HEK293 (cell line): ENCODE data around the gene GHRH.

Experiments
- CTCF ChIA-PET: fragments of 350-600 bp; formaldehyde crosslinking; extraction: SDS; loops from one replicate; lab custom pipeline; 2021; ENCODE audit warnings: antibody characterized with exemption; lab: Yijun Ruan, JAX
- POLR2A ChIA-PET: fragments of 300-600 bp; formaldehyde crosslinking; extraction: SDS; loops from one replicate; lab custom pipeline; 2020; ENCODE audit warnings: antibody characterized with exemption, inconsistent platforms; lab: Yijun Ruan, JAX
- H3K27ac ChIP-seq: fragments of 200-500 bp; sonication (Bioruptor generic); 2 replicates; pipeline ENCODE4 v1.5.1; 2014; ENCODE audit warnings: low read depth, low read length, control low read depth, inconsistent platforms; ENCODE audit errors: extremely low read depth
- H3K36me3 ChIP-seq, 2 experiments: fragments of 200-500 bp in 1 of 2; sonication (Bioruptor generic) in 1 of 2; 1 replicate in 1 of 2; 2 replicates in 1 of 2; pipeline ENCODE4 v1.5.1; 2014 to 2017; ENCODE audit warnings: inconsistent platforms in 2 of 2, low read length in 2 of 2; ENCODE audit not compliant: control insufficient read depth in 2 of 2, insufficient read depth in 1 of 2
- H3K4me1 ChIP-seq: fragments of 200-500 bp; sonication (Bioruptor generic); 2 replicates; pipeline ENCODE4 v1.5.1; 2014; ENCODE audit warnings: mild to moderate bottlenecking, low read length, inconsistent platforms; ENCODE audit not compliant: control insufficient read depth, insufficient read depth
- H3K4me3 ChIP-seq: 2 replicates; pipeline ENCODE4 v1.5.1; 2011; ENCODE audit warnings: low read depth, mild to moderate bottlenecking, control low read depth, low read length, moderate library complexity
- H3K9me3 ChIP-seq: fragments of 200-500 bp; sonication (Bioruptor generic); 2 replicates; pipeline ENCODE4 v1.5.1; 2014; ENCODE audit warnings: low read depth, low read length, inconsistent platforms; ENCODE audit not compliant: control insufficient read depth, insufficient read depth
- GLI2 ChIP-seq: fragments of 450-650 bp; formaldehyde crosslinking; IDR thresholded peaks from 2 replicates; pipeline ENCODE4; 2017; ENCODE audit warnings: missing biosample characterization, missing genetic modification characterization, low read depth, borderline replicate concordance
- MEIS1 ChIP-seq: sonication (generic); formaldehyde crosslinking; IDR thresholded peaks from 2 replicates; pipeline ENCODE4 v1.8.1; 2022; ENCODE audit warnings: missing genetic modification reagents, mild to moderate bottlenecking, borderline replicate concordance
- RBAK ChIP-seq: fragments of 450-650 bp; formaldehyde crosslinking; IDR thresholded peaks from 2 replicates; pipeline ENCODE4 v1.5.1; 2016; ENCODE audit warnings: missing biosample characterization, missing genetic modification characterization
- SCRT2 ChIP-seq: fragments of 450-650 bp; formaldehyde crosslinking; IDR thresholded peaks from 2 replicates; pipeline ENCODE4 v1.5.1; 2016; ENCODE audit warnings: missing biosample characterization, missing genetic modification characterization
- ZBTB17 ChIP-seq: fragments of 450-650 bp; formaldehyde crosslinking; IDR thresholded peaks from 2 replicates; pipeline ENCODE4 v1.5.1; 2016; ENCODE audit warnings: missing biosample characterization, missing genetic modification characterization
- ZFP3 ChIP-seq: fragments of 450-650 bp; formaldehyde crosslinking; IDR thresholded peaks from 2 replicates; pipeline ENCODE4 v1.5.1; 2016; ENCODE audit warnings: low read depth, missing biosample characterization, missing genetic modification characterization
- ZNF214 ChIP-seq: fragments of 450-650 bp; formaldehyde crosslinking; IDR thresholded peaks from 2 replicates; pipeline ENCODE4 v1.5.1; 2017; ENCODE audit warnings: missing biosample characterization, mild to moderate bottlenecking, missing genetic modification characterization, borderline replicate concordance
- ZNF266 ChIP-seq: fragments of 450-650 bp; formaldehyde crosslinking; IDR thresholded peaks from 2 replicates; pipeline ENCODE4 v1.5.1; 2016; ENCODE audit warnings: missing biosample characterization, missing genetic modification characterization, low read depth
- ZNF292 ChIP-seq: fragments of 450-650 bp; formaldehyde crosslinking; IDR thresholded peaks from 2 replicates; pipeline ENCODE4 v1.5.1; 2016; ENCODE audit warnings: low read depth, missing biosample characterization, missing genetic modification characterization, borderline replicate concordance
- ZNF311 ChIP-seq: fragments of 450-650 bp; formaldehyde crosslinking; IDR thresholded peaks from 2 replicates; pipeline ENCODE4 v1.5.1; 2017; ENCODE audit warnings: missing biosample characterization, missing genetic modification characterization, borderline replicate concordance
- ZNF354C ChIP-seq: fragments of 450-650 bp; formaldehyde crosslinking; IDR thresholded peaks from 2 replicates; pipeline ENCODE4 v1.5.1; 2016; ENCODE audit warnings: missing biosample characterization, missing genetic modification characterization, low read depth, borderline replicate concordance
- ZNF423 ChIP-seq: fragments of 450-650 bp; formaldehyde crosslinking; IDR thresholded peaks from 2 replicates; pipeline ENCODE4 v1.5.1; 2016; ENCODE audit warnings: missing biosample characterization, missing genetic modification characterization
- ZNF585B ChIP-seq: fragments of 450-650 bp; formaldehyde crosslinking; IDR thresholded peaks from 2 replicates; pipeline ENCODE4 v1.5.1; 2016; ENCODE audit warnings: missing biosample characterization, missing genetic modification characterization
- ZNF76 ChIP-seq: fragments of 450-650 bp; formaldehyde crosslinking; IDR thresholded peaks from 2 replicates; pipeline ENCODE4; 2016; ENCODE audit warnings: low read depth, missing biosample characterization, missing genetic modification characterization, borderline replicate concordance
- TF ChIP-seq, protein P1 (sequence below): fragments of 450-650 bp; formaldehyde crosslinking; IDR thresholded peaks from 2 replicates; pipeline ENCODE4 v1.5.1; 2017; ENCODE audit warnings: missing biosample characterization, missing genetic modification characterization
- TF ChIP-seq, protein P2 (sequence below): fragments of 450-650 bp; formaldehyde crosslinking; IDR thresholded peaks from 2 replicates; pipeline ENCODE4 v1.5.1; 2016; ENCODE audit warnings: missing biosample characterization, missing genetic modification characterization
- TF ChIP-seq, protein P3 (sequence below): fragments of 450-650 bp; formaldehyde crosslinking; IDR thresholded peaks from 2 replicates; pipeline ENCODE4 v1.5.1; 2016; ENCODE audit warnings: missing biosample characterization, missing genetic modification characterization, borderline replicate concordance
- TF ChIP-seq, protein P4 (sequence below): fragments of 450-650 bp; formaldehyde crosslinking; IDR thresholded peaks from 2 replicates; pipeline ENCODE4 v1.5.1; 2016; ENCODE audit warnings: missing biosample characterization, missing genetic modification characterization
- TF ChIP-seq, protein P5 (sequence below): fragments of 450-650 bp; formaldehyde crosslinking; IDR thresholded peaks from 2 replicates; pipeline ENCODE4 v1.5.1; 2016; ENCODE audit warnings: missing biosample characterization, missing genetic modification characterization

The GHRH gene

GRCh38 chr20:37240337-37241067, 21.1 kb downstream of the GHRH start:
- no peaks in the 10 kb centered on the region for H3K4me1 ChIP-seq
- TF ChIP-seq, protein P1, sequence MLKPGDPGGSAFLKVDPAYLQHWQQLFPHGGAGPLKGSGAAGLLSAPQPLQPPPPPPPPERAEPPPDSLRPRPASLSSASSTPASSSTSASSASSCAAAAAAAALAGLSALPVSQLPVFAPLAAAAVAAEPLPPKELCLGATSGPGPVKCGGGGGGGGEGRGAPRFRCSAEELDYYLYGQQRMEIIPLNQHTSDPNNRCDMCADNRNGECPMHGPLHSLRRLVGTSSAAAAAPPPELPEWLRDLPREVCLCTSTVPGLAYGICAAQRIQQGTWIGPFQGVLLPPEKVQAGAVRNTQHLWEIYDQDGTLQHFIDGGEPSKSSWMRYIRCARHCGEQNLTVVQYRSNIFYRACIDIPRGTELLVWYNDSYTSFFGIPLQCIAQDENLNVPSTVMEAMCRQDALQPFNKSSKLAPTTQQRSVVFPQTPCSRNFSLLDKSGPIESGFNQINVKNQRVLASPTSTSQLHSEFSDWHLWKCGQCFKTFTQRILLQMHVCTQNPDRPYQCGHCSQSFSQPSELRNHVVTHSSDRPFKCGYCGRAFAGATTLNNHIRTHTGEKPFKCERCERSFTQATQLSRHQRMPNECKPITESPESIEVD (tag by site-specific recombination) = no peak
- TF ChIP-seq ZNF423 = no peak
- no peak for TF ChIP-seq ZNF354C (tag by site-specific recombination)
- no peak for TF ChIP-seq GLI2 (tag by site-specific recombination)
- TF ChIP-seq, protein P2, sequence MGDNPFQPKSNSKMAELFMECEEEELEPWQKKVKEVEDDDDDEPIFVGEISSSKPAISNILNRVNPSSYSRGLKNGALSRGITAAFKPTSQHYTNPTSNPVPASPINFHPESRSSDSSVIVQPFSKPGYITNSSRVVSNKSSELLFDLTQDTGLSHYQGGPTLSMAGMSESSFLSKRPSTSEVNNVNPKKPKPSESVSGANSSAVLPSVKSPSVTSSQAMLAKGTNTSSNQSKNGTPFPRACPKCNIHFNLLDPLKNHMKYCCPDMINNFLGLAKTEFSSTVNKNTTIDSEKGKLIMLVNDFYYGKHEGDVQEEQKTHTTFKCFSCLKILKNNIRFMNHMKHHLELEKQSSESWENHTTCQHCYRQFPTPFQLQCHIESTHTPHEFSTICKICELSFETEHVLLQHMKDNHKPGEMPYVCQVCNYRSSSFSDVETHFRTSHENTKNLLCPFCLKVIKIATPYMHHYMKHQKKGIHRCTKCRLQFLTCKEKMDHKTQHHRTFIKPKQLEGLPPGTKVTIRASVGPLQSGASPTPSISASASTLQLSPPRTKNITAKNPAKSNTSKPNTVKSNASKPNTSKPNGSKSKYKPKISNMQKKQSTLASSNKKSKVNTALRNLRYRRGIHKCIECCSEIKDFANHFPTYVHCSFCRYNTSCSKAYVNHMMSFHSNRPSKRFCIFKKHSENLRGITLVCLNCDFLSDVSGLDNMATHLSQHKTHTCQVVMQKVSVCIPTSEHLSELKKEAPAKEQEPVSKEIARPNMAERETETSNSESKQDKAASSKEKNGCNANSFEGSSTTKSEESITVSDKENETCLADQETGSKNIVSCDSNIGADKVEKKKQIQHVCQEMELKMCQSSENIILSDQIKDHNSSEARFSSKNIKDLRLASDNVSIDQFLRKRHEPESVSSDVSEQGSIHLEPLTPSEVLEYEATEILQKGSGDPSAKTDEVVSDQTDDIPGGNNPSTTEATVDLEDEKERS = no peak
- TF ChIP-seq, protein P3, sequence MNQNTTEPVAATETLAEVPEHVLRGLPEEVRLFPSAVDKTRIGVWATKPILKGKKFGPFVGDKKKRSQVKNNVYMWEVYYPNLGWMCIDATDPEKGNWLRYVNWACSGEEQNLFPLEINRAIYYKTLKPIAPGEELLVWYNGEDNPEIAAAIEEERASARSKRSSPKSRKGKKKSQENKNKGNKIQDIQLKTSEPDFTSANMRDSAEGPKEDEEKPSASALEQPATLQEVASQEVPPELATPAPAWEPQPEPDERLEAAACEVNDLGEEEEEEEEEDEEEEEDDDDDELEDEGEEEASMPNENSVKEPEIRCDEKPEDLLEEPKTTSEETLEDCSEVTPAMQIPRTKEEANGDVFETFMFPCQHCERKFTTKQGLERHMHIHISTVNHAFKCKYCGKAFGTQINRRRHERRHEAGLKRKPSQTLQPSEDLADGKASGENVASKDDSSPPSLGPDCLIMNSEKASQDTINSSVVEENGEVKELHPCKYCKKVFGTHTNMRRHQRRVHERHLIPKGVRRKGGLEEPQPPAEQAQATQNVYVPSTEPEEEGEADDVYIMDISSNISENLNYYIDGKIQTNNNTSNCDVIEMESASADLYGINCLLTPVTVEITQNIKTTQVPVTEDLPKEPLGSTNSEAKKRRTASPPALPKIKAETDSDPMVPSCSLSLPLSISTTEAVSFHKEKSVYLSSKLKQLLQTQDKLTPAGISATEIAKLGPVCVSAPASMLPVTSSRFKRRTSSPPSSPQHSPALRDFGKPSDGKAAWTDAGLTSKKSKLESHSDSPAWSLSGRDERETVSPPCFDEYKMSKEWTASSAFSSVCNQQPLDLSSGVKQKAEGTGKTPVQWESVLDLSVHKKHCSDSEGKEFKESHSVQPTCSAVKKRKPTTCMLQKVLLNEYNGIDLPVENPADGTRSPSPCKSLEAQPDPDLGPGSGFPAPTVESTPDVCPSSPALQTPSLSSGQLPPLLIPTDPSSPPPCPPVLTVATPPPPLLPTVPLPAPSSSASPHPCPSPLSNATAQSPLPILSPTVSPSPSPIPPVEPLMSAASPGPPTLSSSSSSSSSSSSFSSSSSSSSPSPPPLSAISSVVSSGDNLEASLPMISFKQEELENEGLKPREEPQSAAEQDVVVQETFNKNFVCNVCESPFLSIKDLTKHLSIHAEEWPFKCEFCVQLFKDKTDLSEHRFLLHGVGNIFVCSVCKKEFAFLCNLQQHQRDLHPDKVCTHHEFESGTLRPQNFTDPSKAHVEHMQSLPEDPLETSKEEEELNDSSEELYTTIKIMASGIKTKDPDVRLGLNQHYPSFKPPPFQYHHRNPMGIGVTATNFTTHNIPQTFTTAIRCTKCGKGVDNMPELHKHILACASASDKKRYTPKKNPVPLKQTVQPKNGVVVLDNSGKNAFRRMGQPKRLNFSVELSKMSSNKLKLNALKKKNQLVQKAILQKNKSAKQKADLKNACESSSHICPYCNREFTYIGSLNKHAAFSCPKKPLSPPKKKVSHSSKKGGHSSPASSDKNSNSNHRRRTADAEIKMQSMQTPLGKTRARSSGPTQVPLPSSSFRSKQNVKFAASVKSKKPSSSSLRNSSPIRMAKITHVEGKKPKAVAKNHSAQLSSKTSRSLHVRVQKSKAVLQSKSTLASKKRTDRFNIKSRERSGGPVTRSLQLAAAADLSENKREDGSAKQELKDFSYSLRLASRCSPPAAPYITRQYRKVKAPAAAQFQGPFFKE (tag by site-specific recombination) = no peak
- no peak for TF ChIP-seq ZBTB17 (tag by site-specific recombination)
- TF ChIP-seq SCRT2 = no peak
- TF ChIP-seq, protein P4, sequence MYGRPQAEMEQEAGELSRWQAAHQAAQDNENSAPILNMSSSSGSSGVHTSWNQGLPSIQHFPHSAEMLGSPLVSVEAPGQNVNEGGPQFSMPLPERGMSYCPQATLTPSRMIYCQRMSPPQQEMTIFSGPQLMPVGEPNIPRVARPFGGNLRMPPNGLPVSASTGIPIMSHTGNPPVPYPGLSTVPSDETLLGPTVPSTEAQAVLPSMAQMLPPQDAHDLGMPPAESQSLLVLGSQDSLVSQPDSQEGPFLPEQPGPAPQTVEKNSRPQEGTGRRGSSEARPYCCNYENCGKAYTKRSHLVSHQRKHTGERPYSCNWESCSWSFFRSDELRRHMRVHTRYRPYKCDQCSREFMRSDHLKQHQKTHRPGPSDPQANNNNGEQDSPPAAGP (tag by site-specific recombination) = no peak
- no peak for TF ChIP-seq RBAK
- TF ChIP-seq ZNF214 (tag by site-specific recombination) = no peak
- TF ChIP-seq, protein P5, sequence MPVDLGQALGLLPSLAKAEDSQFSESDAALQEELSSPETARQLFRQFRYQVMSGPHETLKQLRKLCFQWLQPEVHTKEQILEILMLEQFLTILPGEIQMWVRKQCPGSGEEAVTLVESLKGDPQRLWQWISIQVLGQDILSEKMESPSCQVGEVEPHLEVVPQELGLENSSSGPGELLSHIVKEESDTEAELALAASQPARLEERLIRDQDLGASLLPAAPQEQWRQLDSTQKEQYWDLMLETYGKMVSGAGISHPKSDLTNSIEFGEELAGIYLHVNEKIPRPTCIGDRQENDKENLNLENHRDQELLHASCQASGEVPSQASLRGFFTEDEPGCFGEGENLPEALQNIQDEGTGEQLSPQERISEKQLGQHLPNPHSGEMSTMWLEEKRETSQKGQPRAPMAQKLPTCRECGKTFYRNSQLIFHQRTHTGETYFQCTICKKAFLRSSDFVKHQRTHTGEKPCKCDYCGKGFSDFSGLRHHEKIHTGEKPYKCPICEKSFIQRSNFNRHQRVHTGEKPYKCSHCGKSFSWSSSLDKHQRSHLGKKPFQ (tag by site-specific recombination) = no peak
- TF ChIP-seq ZNF76 (tag by site-specific recombination) = no peak
- no peak for TF ChIP-seq ZNF266 (tag by site-specific recombination)
- no peak for TF ChIP-seq MEIS1
- TF ChIP-seq ZFP3 = no peak
- no peak for TF ChIP-seq ZNF311 (tag by site-specific recombination)
- TF ChIP-seq ZNF292 (tag by site-specific recombination) = no peak
- TF ChIP-seq ZNF585B (tag by site-specific recombination) = no peak
- CTCF ChIA-PET = interaction anchor here (1.4 to 1.9 kb wide), 3 partner anchors 29 to 48 kb away, joined by 3 to 7 read pairs (median 5); no protein-coding TSS in a partner anchor
- no peak overlapping the region for H3K27ac ChIP-seq
- H3K9me3 ChIP-seq = no peaks in the 10 kb centered on the region
- peaks cover 24 to 85% of the 10 kb centered on the region in 2 experiments for H3K36me3 ChIP-seq
- POLR2A ChIA-PET = no interaction called here
- H3K4me3 ChIP-seq = no peak overlapping the region
